GM12864 (cell line): ENCODE results near the gene TRIM14.

ENCODE experiments used
- DNase-seq: peaks from one replicate; pipeline ENCODE4 v3.0.0-alpha.2; 2011; ENCODE audit warnings: low read depth
- H3K4me3 ChIP-seq: 2 replicates; pipeline ENCODE4 v1.5.1; 2011; ENCODE audit warnings: mild to moderate bottlenecking, low read depth, low read length, control low read depth
- CTCF ChIP-seq: IDR thresholded peaks from 2 replicates; pipeline ENCODE4 v1.5.1; 2011; ENCODE audit warnings: low read depth, mild to moderate bottlenecking, moderate library complexity, low read length, control low read depth, inconsistent platforms; ENCODE audit errors: missing control alignments

TRIM14 gene

GRCh38 chr9:98142925-98143481 lies 24.0 kb upstream of the TRIM14 start:
- no peak for DNase-seq
- no peak for TF ChIP-seq CTCF
- H3K4me3 ChIP-seq = no peak overlapping the region

- TF ChIP-seq CTCF = no peak
- no peak for DNase-seq
- H3K4me3 ChIP-seq = no peak overlapping the region
These were observed 23.3 kb upstream of the TRIM14 start for GRCh38 chr9:98142182-98142907.

- H3K4me3 ChIP-seq = no peak overlapping the region
- no peak for DNase-seq
- no peak for TF ChIP-seq CTCF
These were observed 21.5 kb upstream of the TRIM14 start for GRCh38 chr9:98140503-98140902.

- no peak for DNase-seq
- H3K4me3 ChIP-seq = no peak overlapping the region
- no peak for TF ChIP-seq CTCF
These were observed 17.5 kb upstream of the TRIM14 start for GRCh38 chr9:98136489-98136888.

- DNase-seq = no peak
- no peak for TF ChIP-seq CTCF
- H3K4me3 ChIP-seq = no peak overlapping the region
These were observed 16.9 kb upstream of the TRIM14 start for GRCh38 chr9:98135938-98136337.

GRCh38 chr9:98135558-98135934 lies 16.5 kb upstream of the TRIM14 start:
- TF ChIP-seq CTCF = no peak
- H3K4me3 ChIP-seq = no peak overlapping the region
- no peak for DNase-seq
